HUES6 (cell line): ENCODE results near the gene LRCH3.

ENCODE experiments used
- H3K27ac ChIP-seq: 2 replicates; pipeline ENCODE4 v1.7.0; 2013; ENCODE audit warnings: low read depth, mild to moderate bottlenecking, low read length, inconsistent platforms
- H3K27me3 ChIP-seq: 2 replicates; pipeline ENCODE4 v1.6.1; 2013; ENCODE audit warnings: low read length; ENCODE audit not compliant: control insufficient read depth, insufficient read depth
- H3K36me3 ChIP-seq: 2 replicates; pipeline ENCODE4 v1.6.1; 2013; ENCODE audit warnings: low read length; ENCODE audit not compliant: control insufficient read depth, insufficient read depth
- H3K4me1 ChIP-seq: 2 replicates; pipeline ENCODE4 v1.6.1; 2013; ENCODE audit warnings: low read length; ENCODE audit not compliant: control insufficient read depth, insufficient read depth
- H3K4me3 ChIP-seq: 2 replicates; pipeline ENCODE4 v1.5.1; 2013; ENCODE audit warnings: low read depth, low read length
- H3K9ac ChIP-seq: one replicate; pipeline ENCODE4 v1.6.1; 2013; ENCODE audit warnings: mild to moderate bottlenecking, low read length
- H3K9me3 ChIP-seq: 2 replicates; pipeline ENCODE4 v1.6.1; 2013; ENCODE audit warnings: low read depth, low read length; ENCODE audit not compliant: control insufficient read depth, insufficient read depth

LRCH3 gene

DNA sequence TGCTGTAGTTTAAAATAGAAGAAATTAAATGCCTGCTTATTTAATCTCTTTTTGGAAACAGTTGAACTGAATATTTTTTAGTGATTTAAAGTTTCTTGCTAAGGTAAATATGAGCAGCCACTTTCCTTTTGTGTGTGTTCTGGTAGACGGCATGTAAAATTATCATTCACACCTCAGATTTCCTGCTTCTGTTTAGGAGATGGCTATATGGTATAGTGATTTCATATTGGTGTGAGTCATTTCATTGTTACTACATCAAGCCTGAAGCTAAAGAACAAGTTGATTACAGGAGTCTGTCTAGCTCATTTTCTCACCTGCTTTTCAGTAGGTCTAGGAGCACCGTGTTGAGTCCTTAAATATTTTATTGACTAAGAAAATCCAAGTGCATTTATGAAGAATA is 2.2 kb downstream of the LRCH3 start:
- Histone ChIP-seq H3K9me3 (no peaks in the 10 kb centered on the region), H3K36me3 (no peaks in the 10 kb centered on the region), H3K27ac (no peak overlapping the region), H3K4me3 (peak overlapping the region; percentile 2; the same call in 1 of the 2 replicates), H3K27me3 (no peaks in the 10 kb centered on the region), H3K9ac (no peak overlapping the region), H3K4me1 (no peaks in the 10 kb centered on the region)

DNA sequence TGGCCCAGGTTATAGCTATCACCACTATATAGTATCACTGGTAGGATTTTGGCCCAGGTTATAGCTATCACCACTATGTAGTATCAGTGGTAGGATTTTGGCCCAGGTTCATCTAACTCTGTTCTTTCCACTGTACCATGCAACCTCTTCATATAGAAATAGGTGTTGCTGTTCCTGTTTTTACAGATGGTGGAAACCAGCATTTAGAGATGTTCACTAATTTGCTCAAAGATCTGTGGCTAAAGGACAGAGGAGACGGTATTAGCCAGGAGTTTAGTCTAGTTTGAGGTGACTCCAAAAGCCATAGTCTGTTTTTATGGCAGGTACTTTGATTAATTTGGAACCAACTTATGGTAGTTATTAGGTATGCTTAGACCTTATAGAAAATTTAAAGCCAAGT is 3.1 kb downstream of the LRCH3 start:
- Histone ChIP-seq H3K9ac (no peak overlapping the region), H3K36me3 (no peaks in the 10 kb centered on the region), H3K9me3 (no peaks in the 10 kb centered on the region), H3K4me1 (no peaks in the 10 kb centered on the region), H3K27ac (no peak overlapping the region), H3K27me3 (no peaks in the 10 kb centered on the region), H3K4me3 (no peak overlapping the region)

- H3K27ac ChIP-seq, result no peak overlapping the region
- no peak overlapping the region for H3K4me3 ChIP-seq
- H3K4me1 ChIP-seq, result no peaks in the 10 kb centered on the region
- H3K27me3 ChIP-seq, result no peaks in the 10 kb centered on the region
- H3K9ac ChIP-seq, result no peak overlapping the region
- no peaks in the 10 kb centered on the region for H3K36me3 ChIP-seq
- H3K9me3 ChIP-seq, result no peaks in the 10 kb centered on the region
Observed at GRCh38 chr3:197795200-197795599, 4.1 kb downstream of the LRCH3 start.

DNA sequence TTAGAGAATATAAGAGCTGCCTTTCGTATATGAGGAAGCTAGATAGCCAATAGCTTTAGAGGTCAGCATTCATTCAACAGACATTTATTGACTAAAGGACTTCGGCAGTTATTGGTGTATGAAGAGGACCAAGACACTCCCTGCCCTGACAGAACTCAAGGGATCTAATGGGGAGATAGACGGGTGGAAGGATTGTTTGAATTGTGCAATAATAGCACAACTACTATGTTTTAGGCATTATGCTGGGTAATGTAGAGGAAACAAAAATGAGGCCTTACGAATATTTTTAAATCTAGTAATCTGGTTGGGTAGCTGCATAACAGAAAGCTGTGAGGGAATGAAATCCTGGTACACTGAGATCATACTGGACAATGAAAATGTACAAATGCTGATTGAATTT is 5.0 kb downstream of the LRCH3 start:
- Histone ChIP-seq H3K4me1 (no peaks in the 10 kb centered on the region), H3K27ac (no peak overlapping the region), H3K36me3 (no peaks in the 10 kb centered on the region), H3K9me3 (no peaks in the 10 kb centered on the region), H3K27me3 (no peaks in the 10 kb centered on the region), H3K9ac (no peak overlapping the region), H3K4me3 (no peak overlapping the region)

DNA sequence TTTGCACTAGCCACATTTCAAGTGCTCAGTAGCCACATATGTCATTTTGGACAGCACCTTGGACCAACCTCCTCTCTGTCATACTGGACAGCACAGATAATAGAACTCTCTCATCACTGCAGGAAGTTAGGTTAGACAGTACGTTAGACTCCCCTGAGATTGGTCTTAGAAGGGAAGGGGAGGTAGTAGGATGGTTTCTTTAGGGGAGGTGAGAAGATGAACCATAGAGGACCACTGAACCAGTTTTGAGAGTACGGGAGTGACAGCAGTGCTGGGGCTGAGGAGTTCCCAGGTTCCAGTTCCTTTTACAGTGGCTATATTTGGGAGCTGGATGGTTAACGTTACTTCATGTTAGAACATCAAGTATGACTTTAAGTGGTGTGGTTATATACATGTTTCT is 7.8 kb downstream of the LRCH3 start:
- Histone ChIP-seq H3K27ac (no peak overlapping the region), H3K27me3 (no peaks in the 10 kb centered on the region), H3K36me3 (no peaks in the 10 kb centered on the region), H3K9ac (no peak overlapping the region), H3K4me3 (no peak overlapping the region), H3K9me3 (no peaks in the 10 kb centered on the region), H3K4me1 (no peaks in the 10 kb centered on the region)

DNA sequence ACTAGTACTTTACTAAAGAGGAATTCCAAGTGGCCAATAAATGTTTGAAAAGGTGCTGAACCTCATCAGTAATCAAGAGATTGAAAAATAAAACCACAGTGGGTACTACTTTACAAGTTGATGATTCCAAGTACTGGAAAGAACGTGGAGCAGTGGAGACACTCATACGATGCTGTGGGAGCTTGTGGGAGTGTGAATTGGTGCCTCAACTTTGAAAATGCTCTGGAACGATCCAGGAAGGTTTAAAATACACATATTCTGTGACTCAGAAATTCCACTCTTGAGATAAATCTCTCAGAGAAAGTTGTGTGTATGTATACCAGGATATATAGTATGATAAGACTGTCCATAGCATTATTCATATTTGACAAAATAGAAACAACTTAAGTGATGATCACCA is 9.3 kb downstream of the LRCH3 start:
- Histone ChIP-seq H3K27me3 (no peaks in the 10 kb centered on the region), H3K4me1 (no peaks in the 10 kb centered on the region), H3K4me3 (no peak overlapping the region), H3K9ac (no peak overlapping the region), H3K9me3 (no peaks in the 10 kb centered on the region), H3K36me3 (0 out of 2 replicates have a peak, but pooled peaks cover 2% of the 10 kb centered on the region), H3K27ac (no peak overlapping the region)

GRCh38 chr3:197801891-197802778 is 11.1 kb downstream of the LRCH3 start:
- Histone ChIP-seq H3K36me3 (0 out of 2 replicates have a peak, but pooled peaks cover 2% of the 10 kb centered on the region), H3K27me3 (no peaks in the 10 kb centered on the region), H3K9ac (no peak overlapping the region), H3K27ac (no peak overlapping the region), H3K4me3 (no peak overlapping the region), H3K9me3 (no peaks in the 10 kb centered on the region), H3K4me1 (no peaks in the 10 kb centered on the region)

DNA sequence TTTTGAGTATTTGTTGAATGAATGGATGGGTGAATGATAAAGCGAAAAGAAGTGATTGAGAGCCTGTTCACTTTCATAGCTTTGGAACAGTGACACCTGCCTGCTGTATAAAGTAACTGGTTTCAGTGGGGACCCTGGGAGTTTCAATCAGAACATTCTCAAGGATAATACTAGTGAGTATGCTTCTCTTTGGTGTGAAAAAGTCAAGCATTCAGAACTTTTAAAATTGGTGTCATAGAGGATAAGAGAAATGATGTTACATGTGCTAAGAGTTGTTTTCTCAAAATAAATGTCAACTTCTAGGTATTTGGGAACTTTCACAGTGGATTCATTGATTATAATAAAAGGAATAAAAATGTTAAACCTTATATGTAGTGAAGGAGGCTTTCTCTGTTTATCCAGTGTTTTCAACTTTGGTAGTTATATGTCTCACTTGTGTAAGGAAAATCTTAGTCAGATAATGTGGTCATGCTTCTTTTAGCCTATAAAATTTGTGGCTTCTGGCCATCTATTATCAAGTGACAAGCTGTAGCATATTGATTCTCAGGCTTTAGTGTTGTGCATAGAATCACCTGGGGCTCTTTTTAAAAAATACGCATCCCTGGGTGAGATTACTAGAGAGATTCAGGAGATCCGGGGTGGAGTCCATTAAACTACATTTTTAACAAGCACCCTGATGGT is 11.9 kb downstream of the LRCH3 start:
- H3K9ac ChIP-seq, result no peak overlapping the region
- H3K36me3 ChIP-seq, result 0 out of 2 replicates have a peak, but pooled peaks cover 2% of the 10 kb centered on the region
- no peaks in the 10 kb centered on the region for H3K27me3 ChIP-seq
- no peak overlapping the region for H3K27ac ChIP-seq
- H3K4me1 ChIP-seq, result no peaks in the 10 kb centered on the region
- H3K4me3 ChIP-seq, result no peak overlapping the region
- no peaks in the 10 kb centered on the region for H3K9me3 ChIP-seq

- Histone ChIP-seq H3K4me1 (0 out of 2 replicates have a peak, but pooled peaks cover 3% of the 10 kb centered on the region), H3K9me3 (no peaks in the 10 kb centered on the region), H3K27ac (no peak overlapping the region), H3K27me3 (no peaks in the 10 kb centered on the region), H3K36me3 (peaks cover 2% of the 10 kb centered on the region; the same call in 1 of the 2 replicates), H3K4me3 (no peak overlapping the region), H3K9ac (no peak overlapping the region)
Observed at GRCh38 chr3:197804511-197804910, 13.5 kb downstream of the LRCH3 start.

DNA sequence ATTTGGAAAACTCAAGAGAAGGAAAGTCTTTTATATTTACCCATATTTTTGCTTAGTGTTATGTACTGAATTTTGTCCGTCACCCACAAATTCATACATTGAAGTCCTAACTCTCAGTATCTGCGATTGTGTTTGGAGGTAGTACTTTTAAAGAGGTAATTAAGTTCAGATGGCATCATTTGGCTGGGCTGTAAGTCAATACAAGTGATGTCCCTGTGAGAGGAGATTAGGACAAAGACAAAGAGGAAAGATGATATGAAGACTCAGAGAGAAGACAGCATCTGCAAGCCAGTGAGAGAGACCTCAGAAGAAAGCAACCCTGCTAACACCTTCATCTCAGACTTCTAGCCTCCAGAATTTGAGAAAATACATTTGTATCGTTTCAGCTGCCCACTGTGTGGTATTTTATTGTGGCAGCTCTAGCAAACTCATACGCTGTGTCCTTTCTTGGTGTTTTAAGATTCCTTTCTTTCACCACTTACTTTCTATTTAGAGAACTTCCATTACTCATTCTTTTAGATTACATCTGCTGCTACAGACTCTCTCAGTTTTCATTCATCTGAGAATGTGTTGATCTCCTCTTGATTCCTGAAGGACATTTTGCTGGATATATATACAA is 17.0 kb downstream of the LRCH3 start:
- H3K27me3 ChIP-seq, result no peaks in the 10 kb centered on the region
- 0 out of 2 replicates have a peak, but pooled peaks cover 3% of the 10 kb centered on the region for H3K4me1 ChIP-seq
- peaks cover 2% of the 10 kb centered on the region; the same call in 1 of the 2 replicates for H3K36me3 ChIP-seq
- H3K9ac ChIP-seq, result peak overlapping the region; percentile 11
- H3K27ac ChIP-seq, result peak overlapping the region; percentile 47
- no peak overlapping the region for H3K4me3 ChIP-seq
- H3K9me3 ChIP-seq, result no peaks in the 10 kb centered on the region
